ENCODE data around the gene CNTNAP2. TPM values are rescaled to one million over a fixed set of nuclear protein-coding genes. Genes with fewer than 3 reads are reported as not detected.
A peak's percentile ranks its signal among the peaks of the same experiment; 100 is the strongest.

The CNTNAP2 gene
- total and polyA plus RNA-seq, 2 donors: 5.1 to 10.3 TPM

- Histone ChIP-seq H3K9me3 (ENCODE audit: control insufficient read depth in 2 of 2, insufficient read depth in 1 of 2, low read length in 1 of 2) (no peaks in the 10 kb centered on the region), H3K4me1 (ENCODE audit: control insufficient read depth in 2 of 2, insufficient read depth in 2 of 2, low read length in 2 of 2) (no peaks in the 10 kb centered on the region), H3K27ac (ENCODE audit: low read depth in 1 of 2, low read length in 1 of 2) (no peak overlapping the region), H3K4me3 (ENCODE audit: low read length in 2 of 2) (no peak overlapping the region), H3K27me3 (ENCODE audit: control insufficient read depth in 2 of 2, insufficient read depth in 1 of 2, low read length in 1 of 2) (no peaks in the 10 kb centered on the region), H3K36me3 (ENCODE audit: control insufficient read depth in 2 of 2, insufficient read depth in 2 of 2, low read length in 1 of 2) (no peaks in the 10 kb centered on the region)
- WGBS: 90% methylated on average over 1 of the region's 1 CpG
- DNase-seq (ENCODE audit: low read depth in 6 of 9, low spot score in 9 of 9): no peak
Measured at GRCh38 chr7:147251751-147252325, 1135.2 kb downstream of the CNTNAP2 start.

- DNase-seq (ENCODE audit: low read depth in 6 of 9, low spot score in 9 of 9): no peak
- 98% methylated on average over 1 of the region's 1 CpG for WGBS
- Histone ChIP-seq H3K27ac (ENCODE audit: low read depth in 1 of 2, low read length in 1 of 2) (no peak overlapping the region), H3K27me3 (ENCODE audit: control insufficient read depth in 2 of 2, insufficient read depth in 1 of 2, low read length in 1 of 2) (no peaks in the 10 kb centered on the region), H3K4me1 (ENCODE audit: control insufficient read depth in 2 of 2, insufficient read depth in 2 of 2, low read length in 2 of 2) (no peaks in the 10 kb centered on the region), H3K9me3 (ENCODE audit: control insufficient read depth in 2 of 2, insufficient read depth in 1 of 2, low read length in 1 of 2) (no peaks in the 10 kb centered on the region), H3K4me3 (ENCODE audit: low read length in 2 of 2) (no peak overlapping the region), H3K36me3 (ENCODE audit: control insufficient read depth in 2 of 2, insufficient read depth in 2 of 2, low read length in 1 of 2) (no peaks in the 10 kb centered on the region)
Measured at GRCh38 chr7:147261693-147262092, 1145.1 kb downstream of the CNTNAP2 start.

- no peaks in the 10 kb centered on the region for H3K9me3 ChIP-seq (ENCODE audit: control insufficient read depth in 2 of 2, insufficient read depth in 1 of 2, low read length in 1 of 2)
- H3K27me3 ChIP-seq (ENCODE audit: control insufficient read depth in 2 of 2, insufficient read depth in 1 of 2, low read length in 1 of 2): no peaks in the 10 kb centered on the region
- H3K36me3 ChIP-seq (ENCODE audit: control insufficient read depth in 2 of 2, insufficient read depth in 2 of 2, low read length in 1 of 2): no peaks in the 10 kb centered on the region
- WGBS: 97% methylated on average over 8 of the region's 8 CpGs
- no peak overlapping the region for H3K27ac ChIP-seq (ENCODE audit: low read depth in 1 of 2, low read length in 1 of 2)
- H3K4me1 ChIP-seq (ENCODE audit: control insufficient read depth in 2 of 2, insufficient read depth in 2 of 2, low read length in 2 of 2): no peaks in the 10 kb centered on the region
- no peak overlapping the region for H3K4me3 ChIP-seq (ENCODE audit: low read length in 2 of 2)
- DNase-seq (ENCODE audit: low read depth in 6 of 9, low spot score in 9 of 9): no peak
Measured at GRCh38 chr7:147265528-147265927, 1148.9 kb downstream of the CNTNAP2 start.

- no peak for DNase-seq (ENCODE audit: low read depth in 6 of 9, low spot score in 9 of 9)
- Histone ChIP-seq H3K27ac (ENCODE audit: low read depth in 1 of 2, low read length in 1 of 2) (no peak overlapping the region), H3K4me3 (ENCODE audit: low read length in 2 of 2) (no peak overlapping the region), H3K36me3 (ENCODE audit: control insufficient read depth in 2 of 2, insufficient read depth in 2 of 2, low read length in 1 of 2) (no peaks in the 10 kb centered on the region), H3K4me1 (ENCODE audit: control insufficient read depth in 2 of 2, insufficient read depth in 2 of 2, low read length in 2 of 2) (no peaks in the 10 kb centered on the region), H3K9me3 (ENCODE audit: control insufficient read depth in 2 of 2, insufficient read depth in 1 of 2, low read length in 1 of 2) (no peaks in the 10 kb centered on the region), H3K27me3 (ENCODE audit: control insufficient read depth in 2 of 2, insufficient read depth in 1 of 2, low read length in 1 of 2) (no peaks in the 10 kb centered on the region)
- 87% methylated on average over 1 of the region's 1 CpG for WGBS
Measured at GRCh38 chr7:147276106-147276505, 1159.5 kb downstream of the CNTNAP2 start.

GRCh38 chr7:147276783-147277370, 1160.3 kb downstream of the CNTNAP2 start:
- no peaks in the 10 kb centered on the region for H3K36me3 ChIP-seq (ENCODE audit: control insufficient read depth in 2 of 2, insufficient read depth in 2 of 2, low read length in 1 of 2)
- 63% methylated on average over 6 of the region's 6 CpGs for WGBS
- H3K4me3 ChIP-seq (ENCODE audit: low read length in 2 of 2): no peak overlapping the region
- H3K9me3 ChIP-seq (ENCODE audit: control insufficient read depth in 2 of 2, insufficient read depth in 1 of 2, low read length in 1 of 2): no peaks in the 10 kb centered on the region
- H3K27ac ChIP-seq (ENCODE audit: low read depth in 1 of 2, low read length in 1 of 2): no peak overlapping the region
- no peaks in the 10 kb centered on the region for H3K27me3 ChIP-seq (ENCODE audit: control insufficient read depth in 2 of 2, insufficient read depth in 1 of 2, low read length in 1 of 2)
- H3K4me1 ChIP-seq (ENCODE audit: control insufficient read depth in 2 of 2, insufficient read depth in 2 of 2, low read length in 2 of 2): no peaks in the 10 kb centered on the region
- peak in 1 of 9 donors; percentile 1 for DNase-seq (ENCODE audit: low read depth in 6 of 9, low spot score in 9 of 9)

- Histone ChIP-seq H3K4me3 (ENCODE audit: low read length in 2 of 2) (no peak overlapping the region), H3K9me3 (ENCODE audit: control insufficient read depth in 2 of 2, insufficient read depth in 1 of 2, low read length in 1 of 2) (no peaks in the 10 kb centered on the region), H3K36me3 (ENCODE audit: control insufficient read depth in 2 of 2, insufficient read depth in 2 of 2, low read length in 1 of 2) (no peaks in the 10 kb centered on the region), H3K4me1 (ENCODE audit: control insufficient read depth in 2 of 2, insufficient read depth in 2 of 2, low read length in 2 of 2) (no peaks in the 10 kb centered on the region), H3K27me3 (ENCODE audit: control insufficient read depth in 2 of 2, insufficient read depth in 1 of 2, low read length in 1 of 2) (no peaks in the 10 kb centered on the region), H3K27ac (ENCODE audit: low read depth in 1 of 2, low read length in 1 of 2) (no peak overlapping the region)
- 94% methylated on average over 4 of the region's 4 CpGs for WGBS
- no peak for DNase-seq (ENCODE audit: low read depth in 6 of 9, low spot score in 9 of 9)
Measured at GRCh38 chr7:147279514-147279913, 1162.9 kb downstream of the CNTNAP2 start.

GRCh38 chr7:147279964-147280374, 1163.4 kb downstream of the CNTNAP2 start:
- WGBS: 93% methylated on average over 2 of the region's 2 CpGs

GRCh38 chr7:147282204-147282603, 1165.6 kb downstream of the CNTNAP2 start:
- Histone ChIP-seq H3K9me3 (ENCODE audit: control insufficient read depth in 2 of 2, insufficient read depth in 1 of 2, low read length in 1 of 2) (no peaks in the 10 kb centered on the region), H3K36me3 (ENCODE audit: control insufficient read depth in 2 of 2, insufficient read depth in 2 of 2, low read length in 1 of 2) (no peaks in the 10 kb centered on the region), H3K27me3 (ENCODE audit: control insufficient read depth in 2 of 2, insufficient read depth in 1 of 2, low read length in 1 of 2) (no peaks in the 10 kb centered on the region), H3K27ac (ENCODE audit: low read depth in 1 of 2, low read length in 1 of 2) (no peak overlapping the region), H3K4me1 (ENCODE audit: control insufficient read depth in 2 of 2, insufficient read depth in 2 of 2, low read length in 2 of 2) (no peaks in the 10 kb centered on the region), H3K4me3 (ENCODE audit: low read length in 2 of 2) (no peak overlapping the region)
- no peak for DNase-seq (ENCODE audit: low read depth in 6 of 9, low spot score in 9 of 9)

More at GRCh38 chr7:147279964-147280374, 1163.4 kb downstream of the CNTNAP2 start:
- Histone ChIP-seq H3K36me3 (ENCODE audit: control insufficient read depth in 2 of 2, insufficient read depth in 2 of 2, low read length in 1 of 2) (no peaks in the 10 kb centered on the region), H3K27ac (ENCODE audit: low read depth in 1 of 2, low read length in 1 of 2) (no peak overlapping the region), H3K4me1 (ENCODE audit: control insufficient read depth in 2 of 2, insufficient read depth in 2 of 2, low read length in 2 of 2) (no peaks in the 10 kb centered on the region), H3K4me3 (ENCODE audit: low read length in 2 of 2) (no peak overlapping the region), H3K9me3 (ENCODE audit: control insufficient read depth in 2 of 2, insufficient read depth in 1 of 2, low read length in 1 of 2) (no peaks in the 10 kb centered on the region), H3K27me3 (ENCODE audit: control insufficient read depth in 2 of 2, insufficient read depth in 1 of 2, low read length in 1 of 2) (no peaks in the 10 kb centered on the region)
- DNase-seq (ENCODE audit: low read depth in 6 of 9, low spot score in 9 of 9): no peak

- Histone ChIP-seq H3K9me3 (ENCODE audit: control insufficient read depth in 2 of 2, insufficient read depth in 1 of 2, low read length in 1 of 2) (no peaks in the 10 kb centered on the region), H3K36me3 (ENCODE audit: control insufficient read depth in 2 of 2, insufficient read depth in 2 of 2, low read length in 1 of 2) (no peaks in the 10 kb centered on the region), H3K27me3 (ENCODE audit: control insufficient read depth in 2 of 2, insufficient read depth in 1 of 2, low read length in 1 of 2) (no peaks in the 10 kb centered on the region), H3K27ac (ENCODE audit: low read depth in 1 of 2, low read length in 1 of 2) (no peak overlapping the region), H3K4me3 (ENCODE audit: low read length in 2 of 2) (no peak overlapping the region), H3K4me1 (ENCODE audit: control insufficient read depth in 2 of 2, insufficient read depth in 2 of 2, low read length in 2 of 2) (no peaks in the 10 kb centered on the region)
- DNase-seq (ENCODE audit: low read depth in 6 of 9, low spot score in 9 of 9): no peak
Measured at GRCh38 chr7:147296201-147296600, 1179.6 kb downstream of the CNTNAP2 start.
